Cardiac muscle cell (in vitro differentiated cells and primary cell): Measurements from ENCODE around the gene CHMP2B. TPM values are rescaled to one million over a fixed set of nuclear protein-coding genes. Genes with fewer than 3 reads are reported as not detected.
A peak's percentile ranks its signal among the peaks of the same experiment; 100 is the strongest.

Source experiments
- DNase-seq, 2 donors: peaks; one replicate each; pipeline versions ENCODE4 v3.0.0 to v3.0.0-alpha.2; 2010 to 2017; ENCODE audit warnings: low read depth in 1 of 2, low spot score in 1 of 2
- H3K27ac ChIP-seq: fragments of 200-600 bp; sonication (generic); 2 replicates; pipeline ENCODE4 v1.5.1; 2016
- H3K27me3 ChIP-seq: fragments of 200-600 bp; sonication (generic); 2 replicates; pipeline ENCODE4 v1.6.0; 2016; ENCODE audit warnings: control low read depth
- H3K36me3 ChIP-seq: fragments of 200-600 bp; sonication (generic); 2 replicates; pipeline ENCODE4 v1.5.1; 2016; ENCODE audit warnings: control low read depth
- H3K4me1 ChIP-seq: fragments of 200-600 bp; sonication (generic); 2 replicates; pipeline ENCODE4 v1.8.1; 2017; ENCODE audit warnings: low read depth, mild to moderate bottlenecking, mixed run types
- H3K4me3 ChIP-seq: fragments of 200-600 bp; sonication (generic); 2 replicates; pipeline ENCODE4 v1.5.1; 2016; ENCODE audit warnings: mild to moderate bottlenecking
- H3K9me3 ChIP-seq: fragments of 200-600 bp; sonication (generic); 2 replicates; pipeline ENCODE4 v1.5.1; 2017; ENCODE audit warnings: low read depth, mild to moderate bottlenecking, control low read depth
- CTCF ChIP-seq: IDR thresholded peaks from 2 replicates; pipeline ENCODE4 v1.5.1; 2012; ENCODE audit warnings: low read depth, mild to moderate bottlenecking, low read length
- polyA plus RNA-seq: library from polyadenylated mRNA; unstranded; fragments of >200 nt; fragmentation: Nextera tagmentation; extraction: Ambion mirVana; gene quantifications from 2 replicates; pipeline ENCODE4 v1.2.1, GENCODE V29; 2016
- total RNA-seq: library from RNA; depleted of rRNA; stranded (reverse); fragments of >200 nt; gene quantifications from 2 replicates; pipeline ENCODE4 v1.2.3, GENCODE V29; 2016

CHMP2B gene
- total and polyA plus RNA-seq, 2 experiments from 2014 or later, result 20.0 to 60.2 TPM

GRCh38 chr3:87207460-87207859 lies 19.6 kb upstream of the CHMP2B start:
- Histone ChIP-seq H3K9me3 (no peaks in the 10 kb centered on the region), H3K27ac (no peak overlapping the region), H3K36me3 (no peaks in the 10 kb centered on the region), H3K4me1 (no peaks in the 10 kb centered on the region), H3K4me3 (no peak overlapping the region), H3K27me3 (no peaks in the 10 kb centered on the region)
- TF ChIP-seq CTCF, result no peak
- no peak for DNase-seq

GRCh38 chr3:87209111-87209510 lies 18.0 kb upstream of the CHMP2B start:
- no peak for TF ChIP-seq CTCF
- H3K27me3 ChIP-seq, result no peaks in the 10 kb centered on the region
- no peaks in the 10 kb centered on the region for H3K4me1 ChIP-seq
- no peak overlapping the region for H3K27ac ChIP-seq
- no peaks in the 10 kb centered on the region for H3K36me3 ChIP-seq
- no peaks in the 10 kb centered on the region for H3K9me3 ChIP-seq
- DNase-seq, result peak in 1 of 2 donors; percentile 14
- no peak overlapping the region for H3K4me3 ChIP-seq

GRCh38 chr3:87218560-87218959 lies 8.5 kb upstream of the CHMP2B start:
- no peaks in the 10 kb centered on the region for H3K36me3 ChIP-seq
- H3K4me3 ChIP-seq, result no peak overlapping the region
- no peaks in the 10 kb centered on the region for H3K4me1 ChIP-seq
- H3K9me3 ChIP-seq, result no peaks in the 10 kb centered on the region
- no peak for DNase-seq
- TF ChIP-seq CTCF, result no peak
- no peaks in the 10 kb centered on the region for H3K27me3 ChIP-seq
- no peak overlapping the region for H3K27ac ChIP-seq

GRCh38 chr3:87219611-87220010 lies 7.5 kb upstream of the CHMP2B start:
- Histone ChIP-seq H3K27ac (no peak overlapping the region), H3K27me3 (no peaks in the 10 kb centered on the region), H3K36me3 (no peaks in the 10 kb centered on the region), H3K4me1 (no peaks in the 10 kb centered on the region), H3K4me3 (no peak overlapping the region), H3K9me3 (no peaks in the 10 kb centered on the region)
- TF ChIP-seq CTCF, result no peak
- peak in 1 of 2 donors; percentile 38 for DNase-seq

GRCh38 chr3:87225659-87226058 lies 1.4 kb upstream of the CHMP2B start:
- Histone ChIP-seq H3K4me3 (no peak overlapping the region), H3K27ac (no peak overlapping the region)
- DNase-seq, result no peak

More at GRCh38 chr3:87225659-87226058, 1.4 kb upstream of the CHMP2B start:
- TF ChIP-seq CTCF, result no peak
- H3K36me3 ChIP-seq, result no peaks in the 10 kb centered on the region
- no peaks in the 10 kb centered on the region for H3K4me1 ChIP-seq
- H3K27me3 ChIP-seq, result no peaks in the 10 kb centered on the region
- no peaks in the 10 kb centered on the region for H3K9me3 ChIP-seq
